ENCODE data around the gene TPK1.

The TPK1 gene

DNA sequence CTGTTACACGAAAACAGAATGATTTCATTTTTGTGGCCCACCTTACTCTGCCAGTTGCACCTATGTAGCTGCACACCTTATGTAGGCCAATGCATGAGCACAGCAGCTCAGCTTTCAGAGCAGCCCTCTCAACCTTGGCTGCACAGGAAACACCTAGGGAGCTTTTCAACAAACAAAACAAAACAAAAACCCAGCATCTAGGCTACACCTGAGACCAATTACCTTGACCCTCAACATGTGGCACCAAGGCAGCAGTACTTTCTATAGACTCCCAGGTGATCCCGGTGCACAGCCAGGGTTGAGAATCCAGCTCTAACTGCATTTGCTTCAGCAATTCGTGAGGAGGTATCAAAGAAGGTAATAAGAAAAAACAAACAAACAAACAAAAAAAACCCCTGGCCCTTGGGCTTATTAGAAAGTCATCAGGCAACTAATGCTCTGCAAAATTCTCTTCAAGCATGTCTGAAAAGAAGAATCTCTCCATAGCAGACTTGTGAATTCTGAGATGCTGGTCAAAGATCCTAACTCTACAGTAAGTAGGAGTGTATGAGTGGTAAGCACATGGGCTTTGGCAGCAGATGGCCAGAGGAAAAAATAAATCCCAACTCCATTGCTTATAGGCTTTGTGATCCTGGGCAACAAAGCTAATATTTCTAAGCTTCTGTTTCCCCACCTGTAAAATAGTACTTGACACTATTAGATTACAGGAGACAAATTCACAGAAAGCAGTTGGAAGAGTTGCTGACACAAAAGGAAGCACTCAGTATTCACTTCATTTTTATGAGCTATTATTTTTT is 318.9 kb downstream of the TPK1 start:
- Histone ChIP-seq H3K9ac (ENCODE audit: insufficient read length) (no peak overlapping the region), H3K27ac (no peak overlapping the region), H3K9me3 (ENCODE audit: low read depth, low read length) (no peaks in the 10 kb centered on the region), H3K4me3 (no peak overlapping the region), H3K36me3 (ENCODE audit: insufficient read depth, low read length) (no peaks in the 10 kb centered on the region)
- DNase-seq (ENCODE audit: low read depth, low spot score): no peak
- TF ChIP-seq EZH2 (IDR thresholded peaks at IDR 0.05): no peak
- no peak for TF ChIP-seq POLR2AphosphoS5 (IDR thresholded peaks at IDR 0.05; ENCODE audit: borderline replicate concordance, low read depth, low read length)
- TF ChIP-seq FOXP2 (optimal IDR thresholded peaks at IDR 0.05; ENCODE audit: control extremely low read depth, extremely low read length, insufficient read depth): no peak

GRCh38 chr7:144513334-144513733 is 322.5 kb downstream of the TPK1 start:
- Histone ChIP-seq H3K27ac (no peak overlapping the region), H3K9me3 (ENCODE audit: low read depth, low read length) (no peaks in the 10 kb centered on the region), H3K4me3 (no peak overlapping the region), H3K36me3 (ENCODE audit: insufficient read depth, low read length) (no peaks in the 10 kb centered on the region), H3K9ac (ENCODE audit: insufficient read length) (no peak overlapping the region)
- no peak for DNase-seq (ENCODE audit: low read depth, low spot score)
- TF ChIP-seq EZH2 (IDR thresholded peaks at IDR 0.05) (no peak), POLR2AphosphoS5 (IDR thresholded peaks at IDR 0.05; ENCODE audit: borderline replicate concordance, low read depth, low read length) (no peak), FOXP2 (optimal IDR thresholded peaks at IDR 0.05; ENCODE audit: control extremely low read depth, extremely low read length, insufficient read depth) (no peak)

DNA sequence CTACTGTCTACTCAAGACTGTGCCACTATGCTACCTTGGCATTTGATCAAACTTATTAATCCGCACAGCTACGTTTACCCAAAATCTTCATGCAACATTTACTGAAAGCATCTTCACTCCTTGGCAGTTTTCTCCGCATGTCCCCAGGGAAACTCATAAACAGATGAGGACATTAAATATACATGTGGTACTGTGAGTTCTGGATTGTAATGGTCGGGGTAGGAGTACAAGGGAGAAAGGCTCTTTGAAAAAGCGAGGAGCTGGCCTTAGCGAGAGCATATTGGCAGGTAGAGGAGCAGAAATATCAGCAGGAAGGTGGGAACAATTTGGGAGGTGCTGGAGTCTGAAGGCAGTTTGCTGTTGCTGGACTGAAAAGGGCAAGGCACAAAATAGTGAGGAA is 325.2 kb downstream of the TPK1 start:
- Histone ChIP-seq H3K36me3 (ENCODE audit: insufficient read depth, low read length) (no peaks in the 10 kb centered on the region), H3K9me3 (ENCODE audit: low read depth, low read length) (no peaks in the 10 kb centered on the region), H3K27ac (no peak overlapping the region), H3K9ac (ENCODE audit: insufficient read length) (no peak overlapping the region), H3K4me3 (no peak overlapping the region)
- DNase-seq (ENCODE audit: low read depth, low spot score): no peak
- no peak for TF ChIP-seq EZH2 (IDR thresholded peaks at IDR 0.05)
- no peak for TF ChIP-seq POLR2AphosphoS5 (IDR thresholded peaks at IDR 0.05; ENCODE audit: borderline replicate concordance, low read depth, low read length)
- no peak for TF ChIP-seq FOXP2 (optimal IDR thresholded peaks at IDR 0.05; ENCODE audit: control extremely low read depth, extremely low read length, insufficient read depth)

- H3K27ac ChIP-seq: no peak overlapping the region
- H3K9ac ChIP-seq (ENCODE audit: insufficient read length): no peak overlapping the region
- DNase-seq (ENCODE audit: low read depth, low spot score): no peak
- H3K9me3 ChIP-seq (ENCODE audit: low read depth, low read length): no peaks in the 10 kb centered on the region
- no peak for TF ChIP-seq FOXP2 (optimal IDR thresholded peaks at IDR 0.05; ENCODE audit: control extremely low read depth, extremely low read length, insufficient read depth)
- H3K4me3 ChIP-seq: no peak overlapping the region
- H3K36me3 ChIP-seq (ENCODE audit: insufficient read depth, low read length): no peaks in the 10 kb centered on the region
Observed at GRCh38 chr7:144508702-144509101, 327.2 kb downstream of the TPK1 start.

GRCh38 chr7:144503215-144503614 is 332.6 kb downstream of the TPK1 start:
- Histone ChIP-seq H3K9ac (ENCODE audit: insufficient read length) (no peak overlapping the region), H3K27ac (no peak overlapping the region), H3K36me3 (ENCODE audit: insufficient read depth, low read length) (no peaks in the 10 kb centered on the region), H3K4me3 (no peak overlapping the region), H3K9me3 (ENCODE audit: low read depth, low read length) (no peaks in the 10 kb centered on the region)
- no peak for DNase-seq (ENCODE audit: low read depth, low spot score)
- TF ChIP-seq POLR2AphosphoS5 (IDR thresholded peaks at IDR 0.05; ENCODE audit: borderline replicate concordance, low read depth, low read length) (no peak), EZH2 (IDR thresholded peaks at IDR 0.05) (no peak), FOXP2 (optimal IDR thresholded peaks at IDR 0.05; ENCODE audit: control extremely low read depth, extremely low read length, insufficient read depth) (no peak)

DNA sequence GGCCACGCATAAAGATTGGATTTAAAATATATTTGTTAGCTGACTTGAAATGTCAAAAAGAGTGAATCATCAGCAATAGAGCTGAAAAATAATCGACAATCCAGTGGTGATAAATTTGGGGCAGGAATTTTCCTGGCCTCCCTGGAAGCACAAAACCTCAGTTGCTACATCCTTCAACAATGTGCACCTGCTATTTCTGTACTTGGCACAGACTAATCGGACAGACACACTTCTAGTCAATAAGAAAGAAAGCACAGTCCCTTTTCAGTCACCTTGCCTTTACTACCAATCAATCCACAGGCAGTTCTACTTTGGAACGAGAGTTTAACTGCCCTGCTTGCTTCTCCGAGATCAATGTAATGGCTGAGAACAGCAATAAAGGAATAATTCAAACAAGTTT is 335.6 kb downstream of the TPK1 start:
- Histone ChIP-seq H3K27ac (no peak overlapping the region), H3K9me3 (ENCODE audit: low read depth, low read length) (no peaks in the 10 kb centered on the region), H3K4me3 (no peak overlapping the region), H3K36me3 (ENCODE audit: insufficient read depth, low read length) (no peaks in the 10 kb centered on the region), H3K9ac (ENCODE audit: insufficient read length) (no peak overlapping the region)
- DNase-seq (ENCODE audit: low read depth, low spot score): no peak
- TF ChIP-seq FOXP2 (optimal IDR thresholded peaks at IDR 0.05; ENCODE audit: control extremely low read depth, extremely low read length, insufficient read depth): no peak
- no peak for TF ChIP-seq EZH2 (IDR thresholded peaks at IDR 0.05)
- TF ChIP-seq POLR2AphosphoS5 (IDR thresholded peaks at IDR 0.05; ENCODE audit: borderline replicate concordance, low read depth, low read length): no peak

DNA sequence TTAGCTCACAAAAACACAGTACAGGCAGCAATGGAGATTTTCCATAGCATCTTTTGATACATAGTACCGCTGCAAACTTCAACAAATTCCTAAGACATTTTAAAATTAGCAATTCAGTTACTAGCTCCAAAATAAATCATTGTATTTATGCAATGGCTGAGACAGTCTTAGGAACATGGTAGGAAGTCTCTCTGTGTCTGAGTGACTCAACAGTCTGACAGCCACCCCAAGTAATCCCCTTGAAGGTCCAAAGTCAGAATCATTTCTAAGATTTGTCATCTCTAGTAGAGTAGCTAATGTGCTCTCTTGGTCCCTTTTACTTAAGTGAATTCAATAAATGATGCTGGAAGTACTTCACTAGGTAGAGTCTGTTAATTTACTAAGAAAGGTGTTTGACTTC is 338.6 kb downstream of the TPK1 start:
- no peak for TF ChIP-seq POLR2AphosphoS5 (IDR thresholded peaks at IDR 0.05; ENCODE audit: borderline replicate concordance, low read depth, low read length)
- no peak for TF ChIP-seq EZH2 (IDR thresholded peaks at IDR 0.05)
- no peak for TF ChIP-seq FOXP2 (optimal IDR thresholded peaks at IDR 0.05; ENCODE audit: control extremely low read depth, extremely low read length, insufficient read depth)
- H3K9me3 ChIP-seq (ENCODE audit: low read depth, low read length): no peaks in the 10 kb centered on the region
- H3K36me3 ChIP-seq (ENCODE audit: insufficient read depth, low read length): no peaks in the 10 kb centered on the region
- H3K9ac ChIP-seq (ENCODE audit: insufficient read length): no peak overlapping the region
- no peak overlapping the region for H3K27ac ChIP-seq
- no peak overlapping the region for H3K4me3 ChIP-seq
- no peak for DNase-seq (ENCODE audit: low read depth, low spot score)

- TF ChIP-seq POLR2AphosphoS5 (IDR thresholded peaks at IDR 0.05; ENCODE audit: borderline replicate concordance, low read depth, low read length) (no peak), EZH2 (IDR thresholded peaks at IDR 0.05) (no peak), FOXP2 (optimal IDR thresholded peaks at IDR 0.05; ENCODE audit: control extremely low read depth, extremely low read length, insufficient read depth) (no peak)
- H3K9me3 ChIP-seq (ENCODE audit: low read depth, low read length): no peaks in the 10 kb centered on the region
- H3K27ac ChIP-seq: no peak overlapping the region
- H3K36me3 ChIP-seq (ENCODE audit: insufficient read depth, low read length): no peaks in the 10 kb centered on the region
- DNase-seq (ENCODE audit: low read depth, low spot score): no peak
- H3K9ac ChIP-seq (ENCODE audit: insufficient read length): no peak overlapping the region
- no peak overlapping the region for H3K4me3 ChIP-seq
Observed at GRCh38 chr7:144494355-144494754, 341.5 kb downstream of the TPK1 start.

- no peaks in the 10 kb centered on the region for H3K9me3 ChIP-seq (ENCODE audit: low read depth, low read length)
- DNase-seq (ENCODE audit: low read depth, low spot score): no peak
- TF ChIP-seq POLR2AphosphoS5 (IDR thresholded peaks at IDR 0.05; ENCODE audit: borderline replicate concordance, low read depth, low read length): no peak
- TF ChIP-seq FOXP2 (optimal IDR thresholded peaks at IDR 0.05; ENCODE audit: control extremely low read depth, extremely low read length, insufficient read depth): no peak
- no peak for TF ChIP-seq EZH2 (IDR thresholded peaks at IDR 0.05)
- no peak overlapping the region for H3K4me3 ChIP-seq
- H3K9ac ChIP-seq (ENCODE audit: insufficient read length): no peak overlapping the region
- no peaks in the 10 kb centered on the region for H3K36me3 ChIP-seq (ENCODE audit: insufficient read depth, low read length)
- H3K27ac ChIP-seq: no peak overlapping the region
Observed at GRCh38 chr7:144489504-144489903, 346.3 kb downstream of the TPK1 start.
